GM19468 (cell line): ENCODE measurements around the gene AAGAB.

Experiments used
- ATAC-seq: cut with Tn5 transposase; IDR thresholded peaks from one replicate; pipeline ENCODE4 v1.9.1; 2021; ENCODE audit warnings: mild to moderate bottlenecking, moderate library complexity, moderate number of reproducible peaks; ENCODE audit not compliant: unreplicated experiment; ENCODE audit errors: extremely low read depth

The AAGAB gene

DNA sequence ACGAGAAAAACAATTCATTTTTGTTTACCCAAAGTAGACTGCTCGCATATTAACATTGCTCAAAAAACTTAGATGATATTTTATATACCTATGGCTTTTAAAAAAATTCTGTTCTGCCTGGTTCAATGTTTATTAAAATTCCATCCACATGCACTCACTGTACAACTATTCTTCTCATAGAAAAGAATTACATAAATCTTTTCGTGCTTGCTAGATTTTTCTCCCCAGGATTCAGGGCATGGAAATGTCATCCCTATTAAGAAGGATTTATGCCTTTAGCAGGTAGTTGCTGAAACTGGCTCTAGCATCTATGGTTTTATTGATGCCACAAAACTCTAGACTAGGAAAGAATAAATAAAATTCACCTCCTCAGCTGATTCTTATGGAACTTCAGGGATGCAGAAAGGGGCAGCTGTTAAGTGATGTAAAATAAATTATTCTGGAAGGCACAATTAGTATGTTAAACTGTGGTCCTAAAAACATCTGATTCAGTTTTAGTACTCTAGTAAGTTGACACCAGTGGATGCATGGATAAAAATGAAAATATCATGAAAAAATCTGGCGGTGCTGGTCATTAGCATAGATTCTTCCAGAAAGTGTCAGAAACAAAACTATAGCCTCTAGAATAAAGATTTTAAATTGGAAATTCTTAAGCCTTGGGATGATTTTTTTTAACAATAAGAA lies 41.6 kb downstream of the AAGAB start:
- no peak for ATAC-seq

DNA sequence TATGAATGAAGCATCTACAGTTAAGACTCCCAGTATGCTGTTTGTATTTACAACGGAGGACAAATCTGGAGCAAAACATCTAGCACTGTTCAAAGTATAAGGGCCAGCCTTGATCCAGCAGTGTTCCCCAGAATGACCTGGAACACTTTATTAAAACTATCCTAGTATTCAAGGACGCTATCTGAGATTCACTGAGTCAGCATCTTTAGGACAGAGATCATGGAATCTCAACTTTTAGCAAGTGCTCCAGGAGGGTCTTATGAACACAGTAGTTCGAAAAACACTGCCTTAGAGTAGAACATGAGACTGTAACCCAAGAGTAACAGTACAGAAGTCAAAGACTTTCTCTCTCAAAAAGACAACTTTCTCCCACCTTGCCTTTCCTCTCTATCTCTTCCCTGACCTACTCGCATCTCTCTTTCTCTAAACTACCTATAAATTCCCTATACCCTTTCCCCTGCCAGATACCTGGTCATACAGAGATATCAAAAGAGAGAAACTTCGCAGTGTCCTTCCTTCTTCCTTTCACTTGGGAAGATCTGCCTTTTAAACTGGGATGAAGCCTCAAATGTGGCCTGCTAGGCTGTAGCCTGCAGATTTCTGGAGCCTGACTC lies 43.8 kb downstream of the AAGAB start:
- ATAC-seq, result no peak

DNA sequence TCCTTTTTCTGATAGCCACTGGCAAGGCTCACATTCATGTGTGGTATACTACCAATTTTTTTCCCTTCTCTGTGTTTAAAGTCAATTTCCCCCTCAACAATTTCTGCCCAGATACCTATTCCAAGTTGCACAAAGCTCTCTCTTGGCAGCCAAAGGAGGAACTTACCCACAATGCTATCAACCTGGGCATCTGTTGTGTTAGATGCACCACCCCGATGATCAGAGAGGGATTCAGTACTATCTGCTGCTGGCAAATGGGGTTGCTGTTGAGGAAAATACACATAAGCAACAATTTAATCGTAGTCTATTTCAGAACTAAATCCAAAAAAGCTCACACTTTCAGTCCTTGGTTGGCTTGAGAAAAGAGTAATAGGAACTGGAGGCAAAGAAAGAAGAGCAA lies 46.1 kb downstream of the AAGAB start:
- ATAC-seq, result no peak

DNA sequence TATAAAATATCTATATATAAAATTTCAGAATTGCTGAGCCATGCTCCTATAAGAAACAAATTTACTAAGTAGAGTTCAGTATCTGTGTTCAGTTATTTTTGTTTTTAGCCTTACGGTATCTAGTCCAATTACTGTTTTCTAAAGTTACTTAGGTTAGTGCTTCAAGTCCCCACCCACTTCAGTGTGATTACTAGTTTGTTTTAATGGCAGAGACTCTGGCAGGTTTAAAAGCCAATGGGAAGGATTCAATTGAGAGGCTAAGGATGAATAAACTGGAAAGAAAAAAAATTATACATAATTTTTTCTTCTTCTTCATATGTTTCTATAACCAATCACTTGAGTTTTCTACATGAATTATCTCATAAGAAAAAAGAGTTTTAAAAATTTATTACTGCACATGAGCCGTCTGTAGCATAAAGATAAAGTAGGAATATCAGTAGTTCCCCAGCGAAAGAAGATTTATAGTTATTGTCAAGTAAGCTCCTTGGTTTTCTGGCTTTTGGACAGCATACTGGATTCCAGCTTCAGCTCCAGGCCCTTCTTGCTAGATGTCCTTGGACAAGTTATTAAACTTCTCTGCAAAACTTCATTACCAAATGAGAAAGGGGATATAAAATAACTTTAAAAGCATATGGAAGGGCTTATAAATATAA lies 46.8 kb downstream of the AAGAB start:
- no peak for ATAC-seq

DNA sequence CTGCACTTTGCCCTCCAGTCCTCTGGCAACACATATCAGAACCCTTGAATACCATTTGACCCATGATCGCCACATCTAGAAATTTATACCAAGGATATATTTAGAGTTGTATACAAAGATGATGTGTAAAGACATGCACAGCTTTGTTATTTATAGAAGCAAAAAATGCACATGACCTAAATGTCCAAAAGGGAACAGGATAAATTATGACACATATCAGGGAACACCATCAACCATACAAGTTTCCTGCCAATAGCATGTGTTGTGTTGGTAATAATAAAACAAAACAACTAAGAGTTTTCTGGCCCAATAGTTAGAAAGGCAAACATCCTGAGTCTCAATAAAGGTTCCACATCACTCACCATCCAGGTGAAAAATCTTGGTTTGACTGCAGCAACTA lies 51.5 kb downstream of the AAGAB start:
- ATAC-seq, result no peak

DNA sequence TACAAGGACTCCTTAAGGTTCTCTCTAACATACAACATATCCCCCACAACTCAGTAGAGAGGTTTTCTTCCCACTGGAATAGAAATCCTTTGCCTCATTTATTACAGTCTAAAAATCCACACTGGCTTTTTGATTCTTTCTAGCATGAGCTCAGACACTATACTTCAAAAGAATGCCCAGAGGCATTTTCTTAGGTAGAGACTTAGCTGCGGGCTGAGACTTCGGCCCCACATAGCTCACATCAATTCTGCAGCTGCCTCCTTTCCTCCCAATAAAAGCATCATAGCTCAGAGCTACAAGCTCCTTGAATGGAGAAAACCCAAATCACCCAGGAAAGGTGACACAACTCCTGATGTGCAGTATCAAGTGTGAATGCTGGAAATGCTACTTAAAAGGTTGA lies 52.4 kb downstream of the AAGAB start:
- ATAC-seq, result no peak

DNA sequence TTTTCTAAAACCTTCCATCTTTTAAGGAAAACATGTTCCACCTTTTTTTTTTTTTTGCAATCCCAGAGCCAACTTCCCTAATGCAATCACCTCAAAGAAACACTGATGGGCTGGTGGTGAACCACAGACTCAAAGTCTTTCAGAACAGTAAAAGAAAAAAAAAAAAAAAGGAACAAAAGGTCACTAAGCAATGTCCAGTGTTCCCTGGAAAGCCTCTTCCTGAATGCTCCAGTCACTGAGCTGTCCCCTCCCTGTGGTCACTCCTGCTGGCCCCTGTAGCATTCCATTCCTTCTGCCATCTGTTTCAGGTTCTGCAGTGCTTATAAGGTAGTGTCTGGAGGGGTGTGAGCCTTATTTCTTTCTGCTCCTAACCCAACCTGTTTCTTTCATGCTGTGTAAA lies 53.3 kb downstream of the AAGAB start:
- no peak for ATAC-seq

DNA sequence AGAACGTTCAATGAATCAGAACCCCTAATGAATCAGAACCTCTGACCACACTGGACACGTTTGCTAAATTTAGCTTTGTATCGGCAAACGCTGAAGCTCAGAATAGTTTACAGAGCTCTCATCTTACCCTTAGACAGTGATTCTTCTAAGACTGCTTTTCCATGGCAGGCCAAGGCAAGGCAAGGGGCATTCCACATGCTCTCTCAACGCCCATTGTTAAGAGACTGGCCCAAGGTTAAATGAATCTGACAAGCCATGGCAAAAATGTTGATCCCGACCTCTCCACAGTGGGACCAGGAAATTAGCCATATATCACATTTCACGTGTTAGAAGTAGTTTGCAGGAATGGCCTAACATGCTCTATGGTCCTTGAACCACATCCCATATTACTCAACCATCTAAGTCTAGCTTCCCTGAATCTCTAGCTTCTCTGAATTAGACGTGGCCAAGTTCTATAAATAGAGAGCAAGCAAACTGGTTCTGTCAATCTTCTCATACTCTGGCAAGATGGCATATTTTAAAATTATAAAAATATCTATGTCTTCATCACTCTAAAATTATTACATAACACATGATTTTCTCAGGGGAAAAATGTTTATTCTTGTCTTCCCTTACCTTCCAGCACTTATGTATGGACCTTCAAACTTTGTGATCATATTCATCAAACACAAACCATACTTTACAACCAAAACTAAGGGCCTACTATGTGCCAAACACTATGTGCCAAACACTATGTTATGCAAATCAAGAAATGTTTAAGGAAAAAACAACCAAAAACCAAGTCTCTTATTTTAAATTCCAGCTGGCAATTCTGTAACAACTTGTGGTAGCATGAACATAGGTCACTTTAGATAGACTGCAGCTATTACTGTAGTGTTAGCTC lies 54.3 kb downstream of the AAGAB start:
- no peak for ATAC-seq

DNA sequence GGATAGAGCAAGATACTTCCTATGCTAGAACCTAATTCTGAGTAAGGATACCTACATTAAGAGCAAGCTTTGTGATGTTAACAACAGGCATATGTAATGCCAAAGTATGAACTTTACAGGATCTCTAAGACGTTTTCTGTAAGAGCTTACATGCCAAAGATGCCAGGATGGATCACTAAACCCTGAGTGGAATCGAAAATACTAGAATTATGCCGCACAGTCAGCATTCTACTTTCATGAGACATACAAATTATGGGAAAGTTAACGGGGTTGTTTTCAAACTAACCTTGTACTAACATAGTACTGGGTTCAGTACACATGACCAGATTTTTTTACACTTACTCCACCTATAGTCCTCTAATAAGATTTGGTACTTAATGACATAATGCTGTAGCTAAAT lies 55.1 kb downstream of the AAGAB start:
- ATAC-seq, result no peak

DNA sequence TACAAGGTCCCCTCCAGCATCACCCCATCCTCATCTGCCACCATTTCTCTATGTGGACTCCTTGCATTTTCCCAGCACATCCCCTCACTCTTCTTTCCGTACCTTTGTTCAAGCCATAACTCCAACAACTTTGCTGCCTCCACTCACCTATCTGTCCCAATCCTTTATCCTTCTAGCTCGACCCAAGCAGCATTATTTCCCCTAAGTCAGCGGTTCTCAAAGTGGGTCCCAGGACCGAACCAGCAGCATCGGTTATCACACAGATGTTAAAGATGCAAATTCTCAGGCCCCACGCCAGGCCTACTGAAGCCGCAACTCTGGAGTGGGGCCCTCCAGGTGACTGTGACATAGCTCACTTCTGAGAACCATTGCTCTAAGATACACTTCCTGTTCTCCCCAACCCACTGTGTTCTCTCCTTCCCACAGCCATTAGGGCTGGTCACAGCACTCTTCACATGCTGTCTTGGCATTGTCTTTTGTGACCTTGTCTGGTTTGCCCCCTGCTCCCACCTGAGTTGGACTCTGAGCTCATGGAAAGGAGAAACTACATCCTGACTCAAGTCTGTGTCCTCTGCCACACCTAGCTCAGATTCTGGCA lies 56.2 kb downstream of the AAGAB start:
- ATAC-seq, result no peak

DNA sequence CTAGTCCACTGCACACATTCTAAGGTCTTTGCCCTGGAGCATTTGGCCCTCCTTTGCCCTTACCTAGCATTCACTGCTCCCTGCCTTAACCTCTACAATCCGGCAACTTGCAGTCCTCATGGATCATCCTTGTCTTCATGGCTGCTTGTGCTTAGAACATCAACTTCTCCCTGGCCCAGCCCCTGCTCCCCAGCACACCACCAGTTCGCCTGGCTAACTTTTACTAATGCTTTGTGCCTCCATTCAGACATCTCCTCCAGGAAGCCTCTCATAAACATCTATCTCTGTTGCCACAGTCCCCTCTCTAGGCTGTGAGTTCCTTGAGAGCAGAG lies 57.1 kb downstream of the AAGAB start:
- no peak for ATAC-seq

DNA sequence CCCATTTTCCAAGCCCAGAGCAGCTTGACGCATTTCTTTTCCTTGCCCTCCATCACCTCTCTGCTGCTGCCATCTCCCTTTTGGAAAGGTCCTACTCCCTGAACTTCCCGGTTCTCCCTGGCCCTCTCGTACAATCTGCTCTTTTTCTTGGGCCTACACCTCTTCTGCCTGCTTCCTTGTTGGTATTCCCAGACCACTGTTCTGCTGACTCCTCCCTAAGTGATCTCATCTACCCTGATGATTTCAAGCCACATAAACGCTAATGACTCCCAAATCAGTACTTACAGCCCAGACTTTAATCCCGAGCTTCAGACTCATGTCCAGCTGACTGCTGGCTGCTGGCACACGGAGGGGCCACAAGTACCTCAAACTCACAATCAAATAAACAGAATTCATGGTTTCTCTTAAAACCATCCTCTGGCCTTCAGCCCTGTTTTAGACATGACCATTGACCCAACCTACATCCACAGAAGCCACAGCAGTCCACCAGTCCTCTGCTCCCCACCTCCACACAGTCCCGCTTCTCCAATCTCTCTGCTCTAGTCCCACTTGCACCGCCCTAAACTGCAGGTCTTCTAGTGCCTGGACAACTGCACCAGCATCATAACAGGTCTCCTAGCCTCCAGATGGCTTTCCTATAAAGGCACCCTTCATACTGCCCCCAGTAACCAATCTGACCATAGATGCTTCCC lies 57.6 kb downstream of the AAGAB start:
- ATAC-seq, result no peak

DNA sequence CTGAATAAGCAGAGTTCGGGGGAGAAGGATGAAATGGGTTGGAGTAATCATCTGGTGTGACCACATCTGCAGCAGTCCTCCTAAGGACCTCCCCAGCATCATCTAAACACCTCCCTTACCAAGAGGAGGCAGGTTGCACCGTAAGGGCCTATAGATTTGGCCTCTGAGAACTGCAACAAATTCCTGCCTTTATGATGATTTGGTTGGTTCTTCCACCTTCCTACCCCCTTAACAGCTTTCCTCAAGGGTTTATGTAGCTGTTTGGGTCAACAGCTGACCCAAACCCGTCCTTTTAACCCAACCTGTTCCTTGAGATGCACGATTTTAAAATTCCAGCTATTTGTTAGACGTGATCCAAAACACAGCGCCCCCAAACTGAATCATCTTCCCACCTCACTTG lies 58.2 kb downstream of the AAGAB start:
- no peak for ATAC-seq

DNA sequence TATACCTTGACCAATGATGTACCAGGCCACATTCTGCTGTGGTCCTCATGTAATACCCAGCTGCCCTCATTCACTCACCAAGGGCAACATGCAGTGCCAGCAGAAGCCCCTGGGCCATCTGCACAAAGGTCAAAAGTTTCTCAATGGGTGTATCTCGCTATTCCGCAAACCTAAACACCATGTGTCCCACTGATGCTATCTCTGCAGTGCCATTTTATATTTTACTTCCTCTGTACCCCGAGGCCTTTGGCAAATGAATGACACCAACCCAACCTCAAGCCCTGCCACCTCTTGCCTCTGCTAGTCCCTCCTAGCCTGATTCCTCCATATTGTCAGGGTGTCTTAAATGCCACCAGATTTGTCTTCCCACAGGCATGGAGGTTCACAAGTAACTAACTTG lies 59.2 kb downstream of the AAGAB start:
- no peak for ATAC-seq

DNA sequence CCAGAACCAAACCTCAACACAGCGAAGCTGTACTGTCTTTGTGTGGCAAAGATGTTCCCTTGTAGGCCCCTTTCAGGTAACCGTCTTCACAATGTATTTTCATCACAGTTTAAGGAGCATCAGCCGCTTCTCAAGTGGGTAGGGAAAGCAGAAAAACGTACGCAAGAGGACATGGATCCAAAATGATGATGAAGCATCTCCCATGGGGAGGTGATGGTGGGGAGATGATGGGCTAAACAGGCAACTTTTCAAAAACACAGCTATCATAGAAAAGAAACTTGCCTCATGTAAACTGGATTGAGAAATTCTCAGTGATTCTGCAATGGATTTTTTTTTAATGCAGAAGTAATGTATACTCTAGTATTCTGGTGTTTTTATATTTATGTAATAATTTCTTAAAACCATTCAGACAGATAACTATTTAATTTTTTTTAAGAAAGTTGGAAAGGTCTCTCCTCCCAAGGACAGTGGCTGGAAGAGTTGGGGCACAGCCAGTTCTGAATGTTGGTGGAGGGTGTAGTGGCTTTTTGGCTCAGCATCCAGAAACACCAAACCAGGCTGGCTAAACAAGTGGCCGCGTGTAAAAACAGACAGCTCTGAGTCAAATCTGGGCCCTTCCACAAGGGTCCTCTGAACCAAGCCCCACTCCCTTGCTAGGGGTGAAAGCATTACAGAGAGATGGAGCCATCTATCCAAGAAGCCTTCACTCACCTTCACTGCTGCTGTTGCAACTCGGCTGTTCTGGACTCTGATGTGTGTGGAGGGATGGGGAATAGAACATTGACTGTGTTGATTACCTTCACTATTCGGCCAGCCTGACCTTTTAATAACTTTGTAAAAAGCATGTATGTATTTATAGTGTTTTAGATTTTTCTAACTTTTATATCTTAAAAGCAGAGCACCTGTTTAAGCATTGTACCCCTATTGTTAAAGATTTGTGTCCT lies 60.0 kb downstream of the AAGAB start:
- ATAC-seq, result no peak

DNA sequence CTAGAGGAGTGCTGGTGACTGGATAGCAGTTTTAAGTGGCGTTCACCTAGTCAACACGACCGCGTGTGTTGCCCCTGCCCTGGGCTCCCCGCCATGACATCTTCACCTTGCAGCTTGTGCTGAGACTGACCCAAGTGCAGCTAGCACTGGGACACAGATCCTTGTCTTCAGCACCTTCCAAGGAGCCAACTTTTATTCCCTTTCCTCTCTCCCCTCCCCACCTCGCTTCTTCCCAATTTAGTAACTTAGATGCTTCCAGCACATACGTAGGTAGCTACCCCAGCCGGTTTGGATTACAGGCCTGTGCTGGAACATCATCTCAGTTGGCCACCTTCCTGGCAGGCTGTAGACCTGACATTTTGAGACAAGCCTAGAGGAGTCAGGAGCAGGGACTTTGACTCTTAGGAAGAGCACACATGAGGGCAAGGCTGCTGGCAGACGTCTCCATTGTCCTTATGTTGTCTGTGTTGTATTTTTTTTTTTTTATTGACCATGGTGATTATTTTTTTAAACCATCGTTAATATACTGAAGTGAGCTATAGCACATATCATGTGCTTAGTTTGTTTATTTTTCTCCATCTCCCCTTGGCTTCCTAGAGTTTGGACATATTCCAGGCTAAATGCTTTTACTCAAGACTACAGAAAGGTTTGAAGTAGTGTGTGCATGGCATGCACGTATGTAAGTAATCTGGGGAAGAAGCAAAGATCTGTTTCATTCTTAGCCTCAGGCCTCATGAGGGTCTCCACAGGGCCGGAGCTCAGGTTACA lies 61.1 kb downstream of the AAGAB start:
- no peak for ATAC-seq

DNA sequence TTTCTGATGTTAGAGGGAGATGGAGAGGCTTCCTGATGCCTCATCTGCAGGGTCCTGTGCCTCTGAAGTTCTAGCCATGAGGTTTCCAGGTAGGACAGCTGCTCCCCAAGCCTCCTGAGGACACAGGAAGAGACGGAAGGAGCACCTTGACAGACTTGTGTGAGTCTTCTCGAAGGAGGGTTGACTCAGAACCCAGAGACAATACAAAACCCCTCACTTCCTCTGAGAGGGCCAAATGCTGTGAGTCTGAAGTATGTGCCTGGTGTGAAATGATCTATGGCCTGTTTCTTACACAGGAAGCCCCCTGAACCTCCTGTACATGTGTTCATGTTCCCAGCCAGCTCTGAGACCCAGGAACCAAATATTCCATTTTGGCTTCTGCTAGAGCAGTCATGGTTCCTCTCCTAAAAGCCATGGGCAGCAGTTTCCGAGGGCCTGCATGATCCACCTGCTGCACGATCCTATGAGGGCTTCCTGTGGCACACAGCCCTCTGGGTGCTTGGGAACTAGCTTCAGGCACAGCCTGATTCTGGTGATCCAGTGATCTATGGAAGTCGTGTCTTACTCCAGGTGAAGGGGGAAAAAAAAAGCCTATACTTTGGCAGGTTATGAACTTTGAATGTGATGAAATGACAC lies 62.2 kb downstream of the AAGAB start:
- no peak for ATAC-seq

DNA sequence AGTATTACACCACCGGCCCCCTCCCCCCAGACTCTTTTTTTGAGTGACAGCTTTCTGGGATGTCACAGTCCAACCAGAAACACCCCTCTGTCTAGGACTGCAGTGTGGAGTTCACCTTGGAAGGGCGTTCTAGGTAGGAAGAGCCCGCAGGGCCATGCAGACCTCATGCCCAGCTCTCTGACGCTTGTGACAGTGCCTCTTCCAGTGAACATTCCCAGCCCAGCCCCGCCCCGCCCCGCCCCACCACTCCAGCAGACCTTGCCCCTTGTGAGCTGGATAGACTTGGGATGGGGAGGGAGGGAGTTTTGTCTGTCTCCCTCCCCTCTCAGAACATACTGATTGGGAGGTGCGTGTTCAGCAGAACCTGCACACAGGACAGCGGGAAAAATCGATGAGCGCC lies 63.6 kb downstream of the AAGAB start:
- ATAC-seq, result no peak
